H9 (cell line): ENCODE measurements around the gene OGFRL1. TPM values are rescaled to one million over a fixed set of nuclear protein-coding genes. Genes with fewer than 3 reads are reported as not detected.

ENCODE experiments used
- DNase-seq: peaks from one replicate; pipeline ENCODE4 v3.0.0-alpha.2; 2017
- H2AFZ ChIP-seq: one replicate; pipeline ENCODE4 v1.6.1; 2013; ENCODE audit warnings: mild to moderate bottlenecking, low read length, control low read depth, moderate library complexity
- H2AK5ac ChIP-seq: 2 replicates; pipeline ENCODE4 v1.6.1; 2013; ENCODE audit warnings: low read length, control low read depth, mixed read lengths; ENCODE audit not compliant: insufficient read length
- H2BK120ac ChIP-seq: one replicate; pipeline ENCODE4 v1.6.1; 2013; ENCODE audit warnings: low read depth, mild to moderate bottlenecking, low read length, control low read depth, inconsistent platforms; ENCODE audit not compliant: poor library complexity, severe bottlenecking
- H2BK12ac ChIP-seq: 2 replicates; pipeline ENCODE4 v1.6.1; 2013; ENCODE audit warnings: low read length, control low read depth, mixed read lengths, low read depth; ENCODE audit not compliant: insufficient read length
- H2BK15ac ChIP-seq: 2 replicates; pipeline ENCODE4 v1.6.1; 2013; ENCODE audit warnings: low read depth, low read length, control low read depth
- H2BK20ac ChIP-seq: one replicate; pipeline ENCODE4 v1.6.1; 2013; ENCODE audit warnings: low read depth, mild to moderate bottlenecking, low read length, control low read depth, inconsistent platforms; ENCODE audit not compliant: poor library complexity, severe bottlenecking
- H2BK5ac ChIP-seq: 2 replicates; pipeline ENCODE4 v1.6.1; 2013; ENCODE audit warnings: low read length, control low read depth, mixed read lengths; ENCODE audit not compliant: insufficient read length
- H3K14ac ChIP-seq: 2 replicates; pipeline ENCODE4 v1.6.1; 2013; ENCODE audit warnings: low read length, control low read depth; ENCODE audit not compliant: insufficient read depth
- H3K18ac ChIP-seq: 2 replicates; pipeline ENCODE4 v1.6.1; 2013; ENCODE audit warnings: low read depth, mild to moderate bottlenecking, mixed read lengths, low read length, control low read depth; ENCODE audit not compliant: insufficient read length
- H3K23ac ChIP-seq: 2 replicates; pipeline ENCODE4 v1.6.1; 2013; ENCODE audit warnings: low read length, control low read depth, mixed read lengths, low read depth; ENCODE audit not compliant: insufficient read length
- H3K23me2 ChIP-seq: 2 replicates; pipeline ENCODE4 v1.6.1; 2013; ENCODE audit warnings: low read depth, mild to moderate bottlenecking, mixed read lengths, low read length, control low read depth; ENCODE audit not compliant: insufficient read length, poor library complexity, severe bottlenecking
- H3K27ac ChIP-seq: 2 replicates; pipeline ENCODE4 v1.5.1; 2013; ENCODE audit warnings: low read length, control low read depth, mixed read lengths, low read depth; ENCODE audit not compliant: insufficient read length
- H3K27me3 ChIP-seq: 2 replicates; pipeline ENCODE4 v1.6.1; 2013; ENCODE audit warnings: low read length, control low read depth, inconsistent platforms; ENCODE audit not compliant: insufficient read depth
- H3K4ac ChIP-seq: 2 replicates; pipeline ENCODE4 v1.6.1; 2013; ENCODE audit warnings: low read depth, mild to moderate bottlenecking, control low read depth, inconsistent platforms, low read length, moderate library complexity
- H3K4me1 ChIP-seq: 2 replicates; pipeline ENCODE4 v1.6.1; 2013; ENCODE audit warnings: low read length, control low read depth, inconsistent platforms; ENCODE audit not compliant: insufficient read depth
- H3K4me2 ChIP-seq: 2 replicates; pipeline ENCODE4 v1.6.1; 2013; ENCODE audit warnings: low read length, control low read depth, mixed read lengths; ENCODE audit not compliant: insufficient read length, insufficient read depth
- H3K56ac ChIP-seq: 2 replicates; pipeline ENCODE4 v1.6.1; 2013; ENCODE audit warnings: low read depth, mild to moderate bottlenecking, mixed read lengths, low read length, control low read depth; ENCODE audit not compliant: insufficient read length
- H3K79me1 ChIP-seq: 2 replicates; pipeline ENCODE4 v1.6.1; 2013; ENCODE audit warnings: low read depth, mild to moderate bottlenecking, moderate library complexity, low read length, control low read depth, inconsistent platforms; ENCODE audit not compliant: insufficient read depth, poor library complexity, severe bottlenecking
- H3K79me2 ChIP-seq: 2 replicates; pipeline ENCODE4 v1.6.1; 2013; ENCODE audit warnings: low read length, control low read depth, inconsistent platforms; ENCODE audit not compliant: insufficient read depth
- H3K9ac ChIP-seq: 2 replicates; pipeline ENCODE4 v1.6.1; 2013; ENCODE audit warnings: low read length, control low read depth, mixed read lengths; ENCODE audit not compliant: insufficient read length; ENCODE audit errors: extremely low read depth
- H3K9me3 ChIP-seq: one replicate; pipeline ENCODE4 v1.6.1; 2013; ENCODE audit warnings: low read depth, low read length, inconsistent platforms; ENCODE audit not compliant: control insufficient read depth
- H3T11ph ChIP-seq: one replicate; pipeline ENCODE4 v1.6.1; 2013; ENCODE audit warnings: mild to moderate bottlenecking, low read length, control low read depth, inconsistent platforms
- H4K20me1 ChIP-seq: one replicate; pipeline ENCODE4 v1.6.1; 2013; ENCODE audit not compliant: control insufficient read depth, insufficient read length, insufficient read depth
- H4K5ac ChIP-seq: 2 replicates; pipeline ENCODE4 v1.6.1; 2013; ENCODE audit warnings: low read depth, mild to moderate bottlenecking, mixed read lengths, low read length, control low read depth; ENCODE audit not compliant: insufficient read length
- H4K8ac ChIP-seq: replicated peaks from 2 replicates; pipeline ENCODE4 v1.6.1; 2013; ENCODE audit warnings: low read length, control low read depth, mixed read lengths, low read depth; ENCODE audit not compliant: insufficient read length
- H4K91ac ChIP-seq: 2 replicates; pipeline ENCODE4 v1.6.1; 2013; ENCODE audit warnings: low read depth, mild to moderate bottlenecking, moderate library complexity, mixed read lengths, low read length, control low read depth; ENCODE audit not compliant: insufficient read length
- H3K27ac Mint-ChIP-seq, 3 experiments: 2 replicates in 2 of 3; 3 replicates in 1 of 3; pipeline ENCODE4 v1.8.0; 2020 to 2021; ENCODE audit warnings: mixed read lengths in 3 of 3, mild to moderate bottlenecking in 1 of 3, moderate library complexity in 1 of 3
- H3K27me3 Mint-ChIP-seq: 2 replicates; pipeline ENCODE4 v1.8.0; 2021; ENCODE audit warnings: low read depth, mild to moderate bottlenecking, moderate library complexity, mixed read lengths
- H3K36me3 Mint-ChIP-seq, 3 experiments: 2 replicates in 2 of 3; 3 replicates in 1 of 3; pipeline ENCODE4 v1.8.0; 2020 to 2021; ENCODE audit warnings: low read depth in 3 of 3, mixed read lengths in 3 of 3; ENCODE audit not compliant: insufficient read depth in 1 of 3
- H3K4me1 Mint-ChIP-seq, 2 experiments: 2 replicates each; pipeline ENCODE4 v1.8.0; 2020; ENCODE audit warnings: mixed read lengths in 2 of 2
- H3K4me3 Mint-ChIP-seq, 2 experiments: 2 replicates in 1 of 2; 3 replicates in 1 of 2; pipeline ENCODE4 v1.8.0; 2020 to 2021; ENCODE audit warnings: mild to moderate bottlenecking in 2 of 2, mixed read lengths in 2 of 2, moderate library complexity in 1 of 2
- H3K9me3 Mint-ChIP-seq, 2 experiments: 2 replicates in 1 of 2; 3 replicates in 1 of 2; pipeline ENCODE4 v1.8.0; 2020; ENCODE audit warnings: mild to moderate bottlenecking in 2 of 2, mixed read lengths in 2 of 2, moderate library complexity in 1 of 2
- WGBS: extraction: QIAGEN DNeasy Blood & Tissue Kit; methylation state at CpG from one replicate; pipeline ENCODE4 v1.1.7; 2013; ENCODE audit warnings: missing lambda C conversion rate, low lambda C conversion rate, mixed read lengths; ENCODE audit not compliant: insufficient read length; ENCODE audit errors: extremely low coverage; 5-methylcytosine and 5-hydroxymethylcytosine counted together
- total RNA-seq: library from RNA; stranded (reverse); gene quantifications from 2 replicates; pipeline ENCODE4 v1.2.1, GENCODE V29; 2021
- TF ChIP-seq, protein P1 (sequence below): fragments of 200-600 bp; sonication (generic); conservative IDR thresholded peaks from 3 replicates; pipeline ENCODE4 v1.8.0; 2021; ENCODE audit warnings: antibody characterized with exemption, mild to moderate bottlenecking

OGFRL1 gene
- total RNA-seq, 1 experiment from 2014 or later = 2.8 TPM

DNA sequence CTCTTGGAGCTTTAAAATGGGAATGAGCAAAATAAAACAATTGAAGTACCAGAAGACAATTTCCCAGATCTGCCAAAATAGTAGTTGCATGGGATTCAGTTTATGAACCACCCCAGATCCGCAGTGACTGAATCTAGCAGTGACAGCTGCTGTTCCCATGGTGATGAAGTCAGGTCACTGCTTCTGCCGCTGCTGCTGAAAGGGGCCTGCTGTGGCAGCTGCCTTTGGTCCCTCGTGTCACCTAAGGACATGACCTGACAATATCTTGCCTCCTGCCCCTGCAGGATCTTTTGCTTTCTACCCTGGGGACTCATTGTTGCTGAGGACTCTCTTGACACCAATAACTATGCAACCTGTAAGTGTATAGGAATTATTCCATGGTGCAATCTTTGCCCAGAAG is 34.3 kb upstream of the OGFRL1 start:
- Histone ChIP-seq H3K18ac (no peak overlapping the region), H3K4me1 (no peaks in the 10 kb centered on the region; the same call in 1 of the 2 replicates), H2AFZ (no peak overlapping the region), H2BK12ac (no peak overlapping the region), H3K23ac (no peak overlapping the region), H4K8ac (no peak overlapping the region), H2BK120ac (no peak overlapping the region), H3K27me3 (no peaks in the 10 kb centered on the region), H3K4ac (no peak overlapping the region), H3K27ac (no peak overlapping the region), H4K20me1 (no peaks in the 10 kb centered on the region), H4K5ac (no peak overlapping the region), H3K79me2 (no peaks in the 10 kb centered on the region), H3K9me3 (no peaks in the 10 kb centered on the region), H3K14ac (no peak overlapping the region), H3K23me2 (no peaks in the 10 kb centered on the region), H3K9ac (no peak overlapping the region), H3K4me2 (no peak overlapping the region), H3K79me1 (no peaks in the 10 kb centered on the region), H2BK15ac (no peak overlapping the region), H3T11ph (no peak overlapping the region), H2AK5ac (no peak overlapping the region), H4K91ac (no peak overlapping the region), H3K56ac (no peak overlapping the region), H2BK20ac (no peak overlapping the region), H2BK5ac (no peak overlapping the region)
- peaks cover 0 to 6% (median 0%) of the 10 kb centered on the region in 3 experiments; a peak in 2 of 7 replicates for H3K36me3 Mint-ChIP-seq
- H3K9me3 Mint-ChIP-seq = peaks cover 0 to 6% of the 10 kb centered on the region in 2 experiments; a peak in 2 of 5 replicates
- no peak overlapping the region for H3K4me3 Mint-ChIP-seq
- DNase-seq = no peak
- TF ChIP-seq, protein P1, sequence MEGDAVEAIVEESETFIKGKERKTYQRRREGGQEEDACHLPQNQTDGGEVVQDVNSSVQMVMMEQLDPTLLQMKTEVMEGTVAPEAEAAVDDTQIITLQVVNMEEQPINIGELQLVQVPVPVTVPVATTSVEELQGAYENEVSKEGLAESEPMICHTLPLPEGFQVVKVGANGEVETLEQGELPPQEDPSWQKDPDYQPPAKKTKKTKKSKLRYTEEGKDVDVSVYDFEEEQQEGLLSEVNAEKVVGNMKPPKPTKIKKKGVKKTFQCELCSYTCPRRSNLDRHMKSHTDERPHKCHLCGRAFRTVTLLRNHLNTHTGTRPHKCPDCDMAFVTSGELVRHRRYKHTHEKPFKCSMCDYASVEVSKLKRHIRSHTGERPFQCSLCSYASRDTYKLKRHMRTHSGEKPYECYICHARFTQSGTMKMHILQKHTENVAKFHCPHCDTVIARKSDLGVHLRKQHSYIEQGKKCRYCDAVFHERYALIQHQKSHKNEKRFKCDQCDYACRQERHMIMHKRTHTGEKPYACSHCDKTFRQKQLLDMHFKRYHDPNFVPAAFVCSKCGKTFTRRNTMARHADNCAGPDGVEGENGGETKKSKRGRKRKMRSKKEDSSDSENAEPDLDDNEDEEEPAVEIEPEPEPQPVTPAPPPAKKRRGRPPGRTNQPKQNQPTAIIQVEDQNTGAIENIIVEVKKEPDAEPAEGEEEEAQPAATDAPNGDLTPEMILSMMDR = no peak
- peaks cover 10 to 15% of the 10 kb centered on the region in 2 experiments for H3K4me1 Mint-ChIP-seq
- no peaks in the 10 kb centered on the region for H3K27me3 Mint-ChIP-seq
- no CpG with 5 or more reads among the region's 3 CpGs for WGBS
- no peak overlapping the region for H3K27ac Mint-ChIP-seq
